Mucosa of descending colon (tissue), 3 donors: ENCODE measurements around the gene MYO3B. TPM values are rescaled to one million over a fixed set of nuclear protein-coding genes. Genes with fewer than 3 reads are reported as not detected.

Experiments
- ATAC-seq: fragments of 200-7000 bp; cut with Tn5 transposase; one replicate; pipeline ENCODE4 v1.9.1; 2020; ENCODE audit warnings: mild to moderate bottlenecking, moderate library complexity
- DNase-seq, 3 donors: peaks; one replicate each; pipeline ENCODE4 v3.0.0-alpha.2; 2020
- H3K36me3 ChIP-seq: fragments of 200-600 bp; one replicate; pipeline ENCODE4 v1.8.0; 2021; ENCODE audit warnings: low read depth, mild to moderate bottlenecking
- H3K4me1 ChIP-seq: fragments of 200-600 bp; one replicate; pipeline ENCODE4 v1.8.0; 2021; ENCODE audit warnings: low read depth, mild to moderate bottlenecking
- H3K4me3 ChIP-seq: fragments of 200-600 bp; one replicate; pipeline ENCODE4 v1.8.0; 2021; ENCODE audit warnings: mild to moderate bottlenecking
- H3K9me3 ChIP-seq: fragments of 200-600 bp; one replicate; pipeline ENCODE4 v1.8.0; 2021; ENCODE audit warnings: mild to moderate bottlenecking
- intact Hi-C, 2 donors: fragments of 100-400 bp; cut with DNase I in 1 of 2; cut with micrococcal nuclease in 1 of 2; formaldehyde crosslinking; loops; one replicate each; pipeline versions ENCODE4 v1.11.0 to v1.11.1; 2022; cut with DNase I, micrococcal nuclease
- total RNA-seq, 3 donors: library from RNA; stranded (reverse); fragmentation: NEBNext Ultra II Directional in 2 of 3; extraction: Animal tissue kit (Norgen Biotek cat#: 25700) in 2 of 3; gene quantifications; one replicate each; pipeline versions ENCODE4 v1.2.1 to v1.2.4, GENCODE V29; 2021 to 2023
- TF ChIP-seq, protein P1 (sequence below): fragments of 200-600 bp; IDR thresholded peaks from one replicate; pipeline ENCODE4 v1.8.0; 2022; ENCODE audit warnings: antibody characterized with exemption, mild to moderate bottlenecking
- donor health status: DM: no; HTN: no; CAD: no; lungs with moderate emphysema.
- donor health status: DM: no; HTN: no; CAD: no.
- donor health status: DM: no; HTN: yes; CAD: no.

MYO3B gene
- total RNA-seq, 3 donors from 2014 or later = 0.06 to 0.39 (median 0.09) TPM

GRCh38 chr2:170530803-170531564, 353.0 kb downstream of the MYO3B start:
- TF ChIP-seq, protein P1, sequence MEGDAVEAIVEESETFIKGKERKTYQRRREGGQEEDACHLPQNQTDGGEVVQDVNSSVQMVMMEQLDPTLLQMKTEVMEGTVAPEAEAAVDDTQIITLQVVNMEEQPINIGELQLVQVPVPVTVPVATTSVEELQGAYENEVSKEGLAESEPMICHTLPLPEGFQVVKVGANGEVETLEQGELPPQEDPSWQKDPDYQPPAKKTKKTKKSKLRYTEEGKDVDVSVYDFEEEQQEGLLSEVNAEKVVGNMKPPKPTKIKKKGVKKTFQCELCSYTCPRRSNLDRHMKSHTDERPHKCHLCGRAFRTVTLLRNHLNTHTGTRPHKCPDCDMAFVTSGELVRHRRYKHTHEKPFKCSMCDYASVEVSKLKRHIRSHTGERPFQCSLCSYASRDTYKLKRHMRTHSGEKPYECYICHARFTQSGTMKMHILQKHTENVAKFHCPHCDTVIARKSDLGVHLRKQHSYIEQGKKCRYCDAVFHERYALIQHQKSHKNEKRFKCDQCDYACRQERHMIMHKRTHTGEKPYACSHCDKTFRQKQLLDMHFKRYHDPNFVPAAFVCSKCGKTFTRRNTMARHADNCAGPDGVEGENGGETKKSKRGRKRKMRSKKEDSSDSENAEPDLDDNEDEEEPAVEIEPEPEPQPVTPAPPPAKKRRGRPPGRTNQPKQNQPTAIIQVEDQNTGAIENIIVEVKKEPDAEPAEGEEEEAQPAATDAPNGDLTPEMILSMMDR = no peak
- Histone ChIP-seq H3K9me3 (no peaks in the 10 kb centered on the region), H3K36me3 (no peaks in the 10 kb centered on the region), H3K4me3 (no peak overlapping the region), H3K4me1 (no peaks in the 10 kb centered on the region)
- intact Hi-C loops = no loop called here
- no peak for DNase-seq
- no peak for ATAC-seq

DNA sequence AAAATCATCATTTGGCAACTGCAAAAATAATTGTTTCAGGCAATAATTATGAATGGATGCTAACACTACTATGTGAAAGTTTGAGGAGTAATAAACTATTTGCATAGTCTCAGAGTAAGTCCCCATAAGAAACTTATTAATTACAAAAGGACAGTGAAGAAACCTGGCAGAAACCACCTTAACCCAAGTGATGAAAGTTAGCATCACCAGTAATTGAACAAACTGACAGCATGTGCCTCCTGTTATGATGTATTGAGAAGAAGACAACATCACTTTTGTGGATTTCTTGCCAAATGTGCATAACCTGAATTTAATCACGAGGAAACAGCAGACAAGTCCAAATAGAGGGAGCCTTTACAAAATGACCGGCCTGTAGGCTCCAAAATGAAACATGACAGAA, 353.9 kb downstream of the MYO3B start:
- TF ChIP-seq, protein P1 = no peak
- H3K36me3 ChIP-seq = no peaks in the 10 kb centered on the region
- ATAC-seq = no peak
- H3K4me3 ChIP-seq = no peak overlapping the region
- no peaks in the 10 kb centered on the region for H3K4me1 ChIP-seq
- H3K9me3 ChIP-seq = no peaks in the 10 kb centered on the region
- no peak for DNase-seq
- intact Hi-C loops = no loop called here

GRCh38 chr2:170533156-170533555, 355.2 kb downstream of the MYO3B start:
- no peak overlapping the region for H3K4me3 ChIP-seq
- TF ChIP-seq, protein P1 = no peak
- no peaks in the 10 kb centered on the region for H3K4me1 ChIP-seq
- intact Hi-C loops = no loop called here
- H3K36me3 ChIP-seq = no peaks in the 10 kb centered on the region
- ATAC-seq (no peak), DNase-seq (no peak)
- H3K9me3 ChIP-seq = no peaks in the 10 kb centered on the region

GRCh38 chr2:170535552-170535951, 357.6 kb downstream of the MYO3B start:
- Histone ChIP-seq H3K4me1 (no peaks in the 10 kb centered on the region), H3K9me3 (no peaks in the 10 kb centered on the region), H3K36me3 (no peaks in the 10 kb centered on the region), H3K4me3 (no peak overlapping the region)
- DNase-seq (no peak), ATAC-seq (no peak)
- TF ChIP-seq, protein P1 = no peak
- intact Hi-C loops = no loop called here

DNA sequence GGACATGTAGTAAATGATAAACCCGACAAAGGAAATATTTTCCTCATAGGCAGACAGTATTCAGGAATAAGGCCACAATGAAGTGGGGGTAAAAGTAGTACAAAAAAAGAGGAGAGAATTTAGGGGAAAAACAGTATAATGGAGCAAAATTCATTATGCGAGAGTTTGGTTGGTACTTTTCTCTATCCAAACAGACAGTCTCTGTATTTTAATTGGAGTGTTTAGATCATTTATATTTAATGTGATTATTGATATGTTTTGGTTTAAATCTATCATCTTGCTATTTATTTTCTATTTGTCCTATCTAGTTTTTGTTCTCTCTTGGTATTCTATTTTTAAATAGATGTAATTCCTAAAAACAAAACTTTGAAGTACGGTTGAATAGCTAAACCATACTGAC, 366.9 kb downstream of the MYO3B start:
- ATAC-seq (no peak), DNase-seq (no peak)
- Histone ChIP-seq H3K9me3 (no peaks in the 10 kb centered on the region), H3K4me3 (no peak overlapping the region), H3K36me3 (no peaks in the 10 kb centered on the region), H3K4me1 (no peaks in the 10 kb centered on the region)
- TF ChIP-seq, protein P1 = no peak
- intact Hi-C loops = no loop called here

GRCh38 chr2:170548304-170548703, 370.4 kb downstream of the MYO3B start:
- TF ChIP-seq, protein P1 = no peak
- peaks cover 7% of the 10 kb centered on the region for H3K9me3 ChIP-seq
- no peaks in the 10 kb centered on the region for H3K36me3 ChIP-seq
- no peak for DNase-seq
- H3K4me1 ChIP-seq = no peaks in the 10 kb centered on the region
- intact Hi-C loops = no loop called here
- ATAC-seq = no peak
- no peak overlapping the region for H3K4me3 ChIP-seq
